ENCODE results near the gene TRIM29. TPM values are rescaled to one million over a fixed set of nuclear protein-coding genes. Genes with fewer than 3 reads are reported as not detected.

Gene TRIM29
- total and polyA plus RNA-seq, 10 of the 15 experiments (the other 5 are each of a cell fraction or from before 2014, with no cell fraction given) = 0.08 to 0.67 (median 0.26) TPM; not detected in 5

- TF ChIP-seq PAX5 (IDR thresholded peaks at IDR 0.05; ENCODE audit: borderline replicate concordance, low read depth, low read length) = peak; percentile 78; the same call in 1 of the 2 replicates
- no peak for TF ChIP-seq SMC3 (IDR thresholded peaks at IDR 0.05; ENCODE audit: borderline replicate concordance, low read length)
- TF ChIP-seq RELA (IDR thresholded peaks at IDR 0.05; ENCODE audit: borderline replicate concordance, partially characterized antibody) = peak; percentile 37
- TF ChIP-seq RELB (IDR thresholded peaks at IDR 0.05; ENCODE audit: low read depth) = peak; percentile 58; the same call in 1 of the 2 replicates
- peak; percentile 79 to 82 for TF ChIP-seq IKZF2 (IDR thresholded peaks at IDR 0.05)
- 0 out of 3 replicates have a peak, but pooled peaks have one; percentile 35 for TF ChIP-seq POU2F2 (IDR thresholded peaks at IDR 0.05; ENCODE audit: borderline replicate concordance, low read depth, low read length)
- TF ChIP-seq MTA2 (IDR thresholded peaks at IDR 0.05; ENCODE audit: low read depth) = peak; percentile 62; the same call in 1 of the 2 replicates
- TF ChIP-seq USF1 (IDR thresholded peaks at IDR 0.05; ENCODE audit: borderline replicate concordance, extremely low read length, insufficient read depth, low read depth, low read length) = peak; percentile 5
- TF ChIP-seq NR2C2 (IDR thresholded peaks at IDR 0.05; ENCODE audit: borderline replicate concordance, control insufficient read depth, insufficient read length, low read depth) = no peak
- peak; percentile 12; the same call in 1 of the 2 replicates for TF ChIP-seq TBL1XR1 (IDR thresholded peaks at IDR 0.05; ENCODE audit: low read depth, low read length)
- peak; percentile 81 for TF ChIP-seq IKZF1 (conservative IDR thresholded peaks at IDR 0.05)
- TF ChIP-seq SKIL (IDR thresholded peaks at IDR 0.05; ENCODE audit: low read depth, poor library complexity, severe bottlenecking) = peak; percentile 75
- no peak for TF ChIP-seq IRF3 (IDR thresholded peaks at IDR 0.05)
- TF ChIP-seq ATF2 (IDR thresholded peaks at IDR 0.05; ENCODE audit: low read length) = peak; percentile 48; the same call in 1 of the 2 replicates
- TF ChIP-seq MEF2B (IDR thresholded peaks at IDR 0.05; ENCODE audit: partially characterized antibody, poor library complexity, severe bottlenecking) = peak; percentile 96
- TF ChIP-seq BHLHE40 (IDR thresholded peaks at IDR 0.05; ENCODE audit: borderline replicate concordance in 1 of 2, low read depth in 2 of 2, low read length in 1 of 2) = peak; percentile 61 to 73; a peak in 3 of 4 replicates
- peak; percentile 92 for TF ChIP-seq NR2F1 (conservative IDR thresholded peaks at IDR 0.05)
- peak; percentile 48; the same call in 1 of the 2 replicates for TF ChIP-seq HDGF (IDR thresholded peaks at IDR 0.05)
- peak; percentile 61 for TF ChIP-seq ATF7 (IDR thresholded peaks at IDR 0.05; ENCODE audit: low read depth)
- TF ChIP-seq RUNX3 (IDR thresholded peaks at IDR 0.05; ENCODE audit: low read length) = peak; percentile 44
- TF ChIP-seq DPF2 (IDR thresholded peaks at IDR 0.05) = 0 out of 2 replicates have a peak, but pooled peaks have one; percentile 21
- peak; percentile 52 for TF ChIP-seq GATAD2B (conservative IDR thresholded peaks at IDR 0.05; ENCODE audit: low read depth)
Measured at GRCh38 chr11:120186774-120187591, 49.1 kb upstream of the TRIM29 start (continued).
